Erythroblast (primary cell): ENCODE data around the gene C9orf152.

ENCODE experiments used
- GATA1 ChIP-seq: IDR thresholded peaks from 2 replicates; pipeline ENCODE4 v1.6.1; 2011; ENCODE audit warnings: low read depth, mild to moderate bottlenecking, control low read depth, low read length, moderate library complexity
- POLR2A ChIP-seq: IDR thresholded peaks from 2 replicates; pipeline ENCODE4 v1.6.1; 2011; ENCODE audit warnings: mild to moderate bottlenecking, low read length

GRCh38 chr9:110170357-110171257 lies 37.4 kb downstream of the C9orf152 start:
- TF ChIP-seq POLR2A (no peak), GATA1 (no peak)
